ENCODE results near the gene CD58.

The CD58 gene

DNA sequence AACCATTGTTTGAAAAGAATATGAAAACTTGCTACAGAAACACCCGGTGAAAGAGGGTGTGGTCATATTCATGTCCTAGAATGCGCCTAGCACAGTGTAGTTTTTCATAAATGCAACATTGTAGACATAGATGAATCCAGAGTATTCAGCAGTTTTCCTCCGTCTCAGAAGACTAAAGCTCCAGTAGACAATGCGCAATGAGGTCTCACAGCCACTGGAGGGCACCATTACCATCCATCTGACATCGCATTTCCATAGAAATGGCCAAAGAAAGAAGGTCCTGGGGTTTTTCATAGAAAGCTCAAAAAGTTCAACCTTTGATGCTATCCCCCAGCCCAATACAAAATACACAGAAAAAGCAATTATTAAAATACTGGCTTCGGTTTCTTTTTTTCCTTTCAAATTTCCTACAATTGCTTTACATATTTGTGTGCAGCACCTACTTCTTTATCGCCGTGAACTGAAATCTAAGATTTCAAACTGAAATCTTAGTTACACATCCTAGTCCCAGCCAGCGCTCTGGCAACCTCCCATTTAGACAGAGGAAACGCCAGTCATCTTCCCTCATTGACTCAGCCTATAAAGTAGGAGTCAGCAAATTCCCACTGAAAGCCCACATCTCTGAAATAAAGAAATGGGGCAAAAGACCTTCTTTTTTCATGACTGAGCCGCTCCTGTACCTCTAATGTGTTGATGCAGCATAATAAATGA, 3.9 kb upstream of the CD58 start:
- Histone ChIP-seq H3K36me3 (ENCODE audit: low read depth) (no peaks in the 10 kb centered on the region), H3K27ac (ENCODE audit: poor library complexity, severe bottlenecking) (no peak overlapping the region), H3K27me3 (ENCODE audit: insufficient read depth, poor library complexity, severe bottlenecking) (no peaks in the 10 kb centered on the region), H3K9me3 (ENCODE audit: severe bottlenecking) (no peaks in the 10 kb centered on the region), H3K4me1 (ENCODE audit: insufficient read depth, poor library complexity, severe bottlenecking) (no peaks in the 10 kb centered on the region), H3K4me3 (ENCODE audit: severe bottlenecking) (no peak overlapping the region)
- no peak for ATAC-seq (ENCODE audit: low read depth)
- TF ChIP-seq, protein P1, sequence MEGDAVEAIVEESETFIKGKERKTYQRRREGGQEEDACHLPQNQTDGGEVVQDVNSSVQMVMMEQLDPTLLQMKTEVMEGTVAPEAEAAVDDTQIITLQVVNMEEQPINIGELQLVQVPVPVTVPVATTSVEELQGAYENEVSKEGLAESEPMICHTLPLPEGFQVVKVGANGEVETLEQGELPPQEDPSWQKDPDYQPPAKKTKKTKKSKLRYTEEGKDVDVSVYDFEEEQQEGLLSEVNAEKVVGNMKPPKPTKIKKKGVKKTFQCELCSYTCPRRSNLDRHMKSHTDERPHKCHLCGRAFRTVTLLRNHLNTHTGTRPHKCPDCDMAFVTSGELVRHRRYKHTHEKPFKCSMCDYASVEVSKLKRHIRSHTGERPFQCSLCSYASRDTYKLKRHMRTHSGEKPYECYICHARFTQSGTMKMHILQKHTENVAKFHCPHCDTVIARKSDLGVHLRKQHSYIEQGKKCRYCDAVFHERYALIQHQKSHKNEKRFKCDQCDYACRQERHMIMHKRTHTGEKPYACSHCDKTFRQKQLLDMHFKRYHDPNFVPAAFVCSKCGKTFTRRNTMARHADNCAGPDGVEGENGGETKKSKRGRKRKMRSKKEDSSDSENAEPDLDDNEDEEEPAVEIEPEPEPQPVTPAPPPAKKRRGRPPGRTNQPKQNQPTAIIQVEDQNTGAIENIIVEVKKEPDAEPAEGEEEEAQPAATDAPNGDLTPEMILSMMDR (IDR thresholded peaks at IDR 0.05; ENCODE audit: poor library complexity, severe bottlenecking) = peak; percentile 89
- DNase-seq (ENCODE audit: low spot score) = no peak

DNA sequence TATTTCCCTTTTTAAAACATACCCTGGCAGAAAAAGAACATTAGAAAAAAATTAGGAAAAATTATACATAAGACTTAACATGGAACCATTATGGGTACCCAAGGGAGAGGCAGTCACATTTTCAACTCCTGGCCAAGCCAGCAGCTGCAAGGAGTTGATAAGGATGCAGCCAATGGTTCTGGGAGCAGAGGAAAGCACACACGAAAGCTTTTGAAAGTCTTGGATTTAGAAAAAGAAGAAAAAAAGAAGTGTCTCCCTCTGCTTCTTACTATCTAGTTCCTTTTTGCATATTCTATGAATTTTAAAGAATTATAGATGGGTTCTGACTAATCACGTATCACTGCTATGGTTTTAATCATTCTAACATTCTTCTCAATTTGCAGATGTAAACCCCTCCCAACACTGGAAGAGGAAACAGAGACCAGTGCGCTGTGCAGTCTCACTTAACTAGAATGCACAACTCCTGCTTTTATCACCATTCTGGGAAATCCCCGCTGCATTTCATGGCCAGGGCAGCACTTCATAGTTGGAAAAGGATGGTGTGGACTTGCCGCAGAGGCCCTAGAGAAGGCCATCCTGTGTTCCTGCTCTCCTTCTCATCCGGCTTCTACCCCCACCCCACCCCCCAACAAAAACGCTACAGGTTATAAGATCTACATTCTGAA, 2.7 kb upstream of the CD58 start:
- Histone ChIP-seq H3K4me1 (ENCODE audit: insufficient read depth, poor library complexity, severe bottlenecking) (no peaks in the 10 kb centered on the region), H3K27ac (ENCODE audit: poor library complexity, severe bottlenecking) (no peak overlapping the region), H3K9me3 (ENCODE audit: severe bottlenecking) (no peaks in the 10 kb centered on the region), H3K4me3 (ENCODE audit: severe bottlenecking) (no peak overlapping the region), H3K27me3 (ENCODE audit: insufficient read depth, poor library complexity, severe bottlenecking) (no peaks in the 10 kb centered on the region), H3K36me3 (ENCODE audit: low read depth) (no peaks in the 10 kb centered on the region)
- DNase-seq (ENCODE audit: low spot score) (no peak), ATAC-seq (ENCODE audit: low read depth) (no peak)
- TF ChIP-seq, protein P1 (IDR thresholded peaks at IDR 0.05; ENCODE audit: poor library complexity, severe bottlenecking) = no peak

DNA sequence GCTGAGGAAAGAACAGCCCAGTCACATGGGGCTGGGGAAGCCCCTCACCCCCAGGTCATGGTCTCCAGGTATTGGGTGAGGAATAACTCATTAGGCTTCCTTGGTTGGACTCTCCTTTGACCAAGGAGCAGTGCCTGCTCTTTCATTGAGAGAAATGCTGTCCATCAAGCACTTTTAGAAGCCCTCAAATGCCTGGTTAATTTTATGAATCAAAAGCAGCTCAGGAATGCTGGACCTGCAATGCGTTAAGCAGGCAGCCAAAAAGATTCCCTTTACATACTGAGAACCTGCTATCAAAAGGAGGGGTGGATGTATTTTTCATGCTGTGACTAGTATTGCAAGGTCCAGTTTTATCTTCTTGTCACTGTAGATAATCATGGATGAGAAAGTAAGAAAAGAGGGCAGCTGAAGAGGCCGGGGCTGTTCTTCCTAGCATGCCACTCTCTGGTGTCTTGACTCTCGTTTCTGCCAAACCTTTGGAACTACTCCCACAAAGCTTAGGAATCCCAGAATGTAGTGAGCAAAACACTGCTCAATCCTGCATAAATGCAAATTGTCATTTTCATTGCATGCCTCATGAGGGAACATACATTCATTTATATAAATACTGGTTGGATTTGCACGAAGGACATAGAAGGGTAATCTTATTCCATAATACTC, 2.1 kb upstream of the CD58 start:
- H3K9me3 ChIP-seq (ENCODE audit: severe bottlenecking) = no peaks in the 10 kb centered on the region
- no peak for DNase-seq (ENCODE audit: low spot score)
- H3K36me3 ChIP-seq (ENCODE audit: low read depth) = no peaks in the 10 kb centered on the region
- ATAC-seq (ENCODE audit: low read depth) = no peak
- no peak overlapping the region for H3K27ac ChIP-seq (ENCODE audit: poor library complexity, severe bottlenecking)
- TF ChIP-seq, protein P1 (IDR thresholded peaks at IDR 0.05; ENCODE audit: poor library complexity, severe bottlenecking) = no peak
- H3K27me3 ChIP-seq (ENCODE audit: insufficient read depth, poor library complexity, severe bottlenecking) = no peaks in the 10 kb centered on the region
- no peak overlapping the region for H3K4me3 ChIP-seq (ENCODE audit: severe bottlenecking)
- H3K4me1 ChIP-seq (ENCODE audit: insufficient read depth, poor library complexity, severe bottlenecking) = no peaks in the 10 kb centered on the region

DNA sequence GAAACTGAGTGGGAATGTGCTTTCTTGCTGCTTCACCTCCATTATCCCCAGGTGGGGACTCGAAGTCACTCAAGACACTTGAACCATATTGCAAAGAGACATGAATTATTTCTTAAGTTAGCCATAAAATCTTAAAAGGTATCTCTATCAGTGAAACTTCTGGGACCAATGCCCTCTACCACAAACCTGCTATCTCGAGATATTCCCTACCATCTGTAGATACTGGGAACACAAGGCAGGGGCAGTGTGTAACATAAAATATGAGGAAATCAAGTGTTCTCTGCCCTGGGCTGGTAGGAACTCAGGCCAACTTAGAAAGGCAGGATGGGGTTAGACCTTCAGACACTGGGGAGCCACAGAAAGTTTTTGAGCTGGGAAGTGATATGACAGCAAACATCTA, 1.3 kb upstream of the CD58 start:
- ATAC-seq (ENCODE audit: low read depth) (no peak), DNase-seq (ENCODE audit: low spot score) (no peak)
- no peak overlapping the region for H3K27ac ChIP-seq (ENCODE audit: poor library complexity, severe bottlenecking)
- no peaks in the 10 kb centered on the region for H3K36me3 ChIP-seq (ENCODE audit: low read depth)
- TF ChIP-seq, protein P1 (IDR thresholded peaks at IDR 0.05; ENCODE audit: poor library complexity, severe bottlenecking) = no peak
- no peaks in the 10 kb centered on the region for H3K4me1 ChIP-seq (ENCODE audit: insufficient read depth, poor library complexity, severe bottlenecking)
- H3K4me3 ChIP-seq (ENCODE audit: severe bottlenecking) = no peak overlapping the region
- H3K27me3 ChIP-seq (ENCODE audit: insufficient read depth, poor library complexity, severe bottlenecking) = no peaks in the 10 kb centered on the region
- H3K9me3 ChIP-seq (ENCODE audit: severe bottlenecking) = no peaks in the 10 kb centered on the region

Measured in RWPE2 (cell line).